HL-60 (cell line): Measurements from ENCODE around the gene ANKS1B.

ENCODE experiments used
- GABPA ChIP-seq: IDR thresholded peaks from 2 replicates; pipeline ENCODE4 v1.6.1; 2012; ENCODE audit warnings: low read depth
- SPI1 ChIP-seq: IDR thresholded peaks from 2 replicates; pipeline ENCODE4 v1.6.1; 2012; ENCODE audit warnings: low read depth, mild to moderate bottlenecking, borderline replicate concordance
- TF ChIP-seq, protein P1 (sequence below): IDR thresholded peaks from one replicate; pipeline ENCODE4 v1.5.1; 2011; ENCODE audit warnings: low read length, control low read depth, inconsistent platforms; ENCODE audit not compliant: insufficient read depth

DNA sequence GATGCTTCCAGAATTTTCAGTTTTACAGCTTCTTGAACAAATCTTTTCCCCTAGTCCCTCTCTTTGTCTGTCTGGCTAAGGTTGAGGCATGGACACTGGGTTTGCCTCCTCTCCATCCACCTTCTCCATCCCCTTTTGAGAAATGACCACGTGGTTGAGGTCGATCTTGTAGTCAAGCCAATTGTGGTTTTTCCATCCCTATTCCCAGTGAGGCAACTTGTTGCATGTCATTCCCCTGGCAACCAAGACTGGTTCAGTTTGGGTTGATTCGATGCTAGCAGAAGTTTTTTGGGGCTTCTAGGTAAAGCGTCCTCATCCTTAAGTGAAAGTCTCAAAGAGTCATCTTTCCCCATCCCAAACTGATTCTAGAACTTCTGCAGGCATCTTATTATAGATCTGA, 1038.9 kb downstream of the ANKS1B start:
- TF ChIP-seq, protein P1, sequence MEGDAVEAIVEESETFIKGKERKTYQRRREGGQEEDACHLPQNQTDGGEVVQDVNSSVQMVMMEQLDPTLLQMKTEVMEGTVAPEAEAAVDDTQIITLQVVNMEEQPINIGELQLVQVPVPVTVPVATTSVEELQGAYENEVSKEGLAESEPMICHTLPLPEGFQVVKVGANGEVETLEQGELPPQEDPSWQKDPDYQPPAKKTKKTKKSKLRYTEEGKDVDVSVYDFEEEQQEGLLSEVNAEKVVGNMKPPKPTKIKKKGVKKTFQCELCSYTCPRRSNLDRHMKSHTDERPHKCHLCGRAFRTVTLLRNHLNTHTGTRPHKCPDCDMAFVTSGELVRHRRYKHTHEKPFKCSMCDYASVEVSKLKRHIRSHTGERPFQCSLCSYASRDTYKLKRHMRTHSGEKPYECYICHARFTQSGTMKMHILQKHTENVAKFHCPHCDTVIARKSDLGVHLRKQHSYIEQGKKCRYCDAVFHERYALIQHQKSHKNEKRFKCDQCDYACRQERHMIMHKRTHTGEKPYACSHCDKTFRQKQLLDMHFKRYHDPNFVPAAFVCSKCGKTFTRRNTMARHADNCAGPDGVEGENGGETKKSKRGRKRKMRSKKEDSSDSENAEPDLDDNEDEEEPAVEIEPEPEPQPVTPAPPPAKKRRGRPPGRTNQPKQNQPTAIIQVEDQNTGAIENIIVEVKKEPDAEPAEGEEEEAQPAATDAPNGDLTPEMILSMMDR, result no peak
- TF ChIP-seq GABPA (no peak), SPI1 (no peak)
